ENCODE data around the gene RFTN1. TPM values are rescaled to one million over a fixed set of nuclear protein-coding genes. Genes with fewer than 3 reads are reported as not detected.

Gene RFTN1
- total and polyA plus RNA-seq, 9 of the 15 experiments (the other 6 are each of a cell fraction or from before 2014, with no cell fraction given), result 0.08 to 0.51 (median 0.11) TPM; not detected in 6

DNA sequence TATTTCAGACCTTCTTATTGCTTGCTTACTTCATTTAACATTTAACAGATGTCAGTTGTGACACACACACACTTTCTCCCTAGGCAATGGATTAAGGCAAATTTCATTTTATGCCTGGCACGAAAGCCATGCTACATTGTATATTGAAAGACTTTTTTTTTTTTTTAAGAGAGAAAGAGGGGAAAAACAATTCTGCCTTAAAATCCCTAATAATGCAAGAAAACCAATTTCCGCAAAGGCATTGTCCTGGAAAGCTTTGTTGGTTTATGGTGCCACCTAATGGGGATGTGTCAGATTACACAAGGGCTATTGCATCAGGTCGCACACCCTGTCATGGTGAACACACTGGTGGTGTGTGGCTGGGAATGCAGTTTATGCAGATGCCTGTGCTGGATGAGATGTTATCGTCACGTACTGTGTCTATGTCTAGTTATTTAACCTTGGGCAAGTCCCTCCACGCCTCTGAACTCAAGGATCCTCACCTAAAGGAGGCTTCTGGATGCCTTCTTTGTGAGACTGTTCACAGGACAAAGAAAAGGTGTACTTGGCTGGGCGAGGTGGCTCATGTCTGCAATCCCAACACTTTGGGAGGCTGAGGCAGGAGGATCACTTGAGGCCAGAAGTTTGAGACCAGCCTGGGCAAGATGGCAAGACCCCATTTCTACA, 37.3 kb upstream of the RFTN1 start (continued):
- TF ChIP-seq STAG1 (CRISPR knock-in tag; IDR thresholded peaks at IDR 0.05; ENCODE audit: borderline replicate concordance) (no peak; the same call in 1 of the 2 replicates), ZKSCAN3 (CRISPR knock-in tag; IDR thresholded peaks at IDR 0.05) (no peak), RBBP5 (IDR thresholded peaks at IDR 0.05; ENCODE audit: borderline replicate concordance, insufficient read depth, low read length, poor library complexity, severe bottlenecking) (no peak), FOXP1 (CRISPR knock-in tag; IDR thresholded peaks at IDR 0.05) (no peak), NCOA4 (IDR thresholded peaks at IDR 0.05; ENCODE audit: partially characterized antibody) (no peak), JUNB (CRISPR knock-in tag; conservative IDR thresholded peaks at IDR 0.05) (no peak), ZNF232 (CRISPR knock-in tag; IDR thresholded peaks at IDR 0.05) (no peak), RAD21 (CRISPR knock-in tag; conservative IDR thresholded peaks at IDR 0.05 in 1 of 2, IDR thresholded peaks at IDR 0.05 in 1 of 2) (peak; percentile 97), MYC (IDR thresholded peaks at IDR 0.05; ENCODE audit: low read depth, low read length) (peak; percentile 98), MYC (CRISPR knock-in tag; IDR thresholded peaks at IDR 0.05; ENCODE audit: borderline replicate concordance, low read depth) (no peak), MTA3 (IDR thresholded peaks at IDR 0.05; ENCODE audit: borderline replicate concordance) (no peak), POLR3G (IDR thresholded peaks at IDR 0.05; ENCODE audit: extremely low read depth, insufficient read length, insufficient replicate concordance) (no peak), KLF13 (tag; IDR thresholded peaks at IDR 0.05; ENCODE audit: borderline replicate concordance, low read depth) (no peak), ARID2 (IDR thresholded peaks at IDR 0.05) (no peak), TAF15 (IDR thresholded peaks at IDR 0.05; ENCODE audit: low read depth, low read length) (no peak), NR4A1 (CRISPR knock-in tag; IDR thresholded peaks at IDR 0.05) (no peak), NR4A1 (tag; IDR thresholded peaks at IDR 0.05) (peak; percentile 85)
- TF ChIP-seq, protein P1, sequence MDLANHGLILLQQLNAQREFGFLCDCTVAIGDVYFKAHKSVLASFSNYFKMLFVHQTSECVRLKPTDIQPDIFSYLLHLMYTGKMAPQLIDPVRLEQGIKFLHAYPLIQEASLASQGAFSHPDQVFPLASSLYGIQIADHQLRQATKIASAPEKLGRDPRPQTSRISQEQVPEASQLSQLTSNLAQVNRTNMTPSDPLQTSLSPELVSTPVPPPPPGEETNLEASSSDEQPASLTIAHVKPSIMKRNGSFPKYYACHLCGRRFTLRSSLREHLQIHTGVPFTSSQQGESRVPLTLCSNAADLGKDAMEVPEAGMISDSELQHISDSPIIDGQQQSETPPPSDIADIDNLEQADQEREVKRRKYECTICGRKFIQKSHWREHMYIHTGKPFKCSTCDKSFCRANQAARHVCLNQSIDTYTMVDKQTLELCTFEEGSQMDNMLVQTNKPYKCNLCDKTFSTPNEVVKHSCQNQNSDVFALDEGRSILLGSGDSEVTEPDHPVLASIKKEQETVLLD (IDR thresholded peaks at IDR 0.05), result no peak
- TF ChIP-seq, protein P2, sequence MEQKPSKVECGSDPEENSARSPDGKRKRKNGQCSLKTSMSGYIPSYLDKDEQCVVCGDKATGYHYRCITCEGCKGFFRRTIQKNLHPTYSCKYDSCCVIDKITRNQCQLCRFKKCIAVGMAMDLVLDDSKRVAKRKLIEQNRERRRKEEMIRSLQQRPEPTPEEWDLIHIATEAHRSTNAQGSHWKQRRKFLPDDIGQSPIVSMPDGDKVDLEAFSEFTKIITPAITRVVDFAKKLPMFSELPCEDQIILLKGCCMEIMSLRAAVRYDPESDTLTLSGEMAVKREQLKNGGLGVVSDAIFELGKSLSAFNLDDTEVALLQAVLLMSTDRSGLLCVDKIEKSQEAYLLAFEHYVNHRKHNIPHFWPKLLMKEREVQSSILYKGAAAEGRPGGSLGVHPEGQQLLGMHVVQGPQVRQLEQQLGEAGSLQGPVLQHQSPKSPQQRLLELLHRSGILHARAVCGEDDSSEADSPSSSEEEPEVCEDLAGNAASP (IDR thresholded peaks at IDR 0.05), result no peak
- TF ChIP-seq, protein P3, sequence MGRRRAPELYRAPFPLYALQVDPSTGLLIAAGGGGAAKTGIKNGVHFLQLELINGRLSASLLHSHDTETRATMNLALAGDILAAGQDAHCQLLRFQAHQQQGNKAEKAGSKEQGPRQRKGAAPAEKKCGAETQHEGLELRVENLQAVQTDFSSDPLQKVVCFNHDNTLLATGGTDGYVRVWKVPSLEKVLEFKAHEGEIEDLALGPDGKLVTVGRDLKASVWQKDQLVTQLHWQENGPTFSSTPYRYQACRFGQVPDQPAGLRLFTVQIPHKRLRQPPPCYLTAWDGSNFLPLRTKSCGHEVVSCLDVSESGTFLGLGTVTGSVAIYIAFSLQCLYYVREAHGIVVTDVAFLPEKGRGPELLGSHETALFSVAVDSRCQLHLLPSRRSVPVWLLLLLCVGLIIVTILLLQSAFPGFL (CRISPR knock-in tag; IDR thresholded peaks at IDR 0.05), result no peak
- TF ChIP-seq, protein P4, sequence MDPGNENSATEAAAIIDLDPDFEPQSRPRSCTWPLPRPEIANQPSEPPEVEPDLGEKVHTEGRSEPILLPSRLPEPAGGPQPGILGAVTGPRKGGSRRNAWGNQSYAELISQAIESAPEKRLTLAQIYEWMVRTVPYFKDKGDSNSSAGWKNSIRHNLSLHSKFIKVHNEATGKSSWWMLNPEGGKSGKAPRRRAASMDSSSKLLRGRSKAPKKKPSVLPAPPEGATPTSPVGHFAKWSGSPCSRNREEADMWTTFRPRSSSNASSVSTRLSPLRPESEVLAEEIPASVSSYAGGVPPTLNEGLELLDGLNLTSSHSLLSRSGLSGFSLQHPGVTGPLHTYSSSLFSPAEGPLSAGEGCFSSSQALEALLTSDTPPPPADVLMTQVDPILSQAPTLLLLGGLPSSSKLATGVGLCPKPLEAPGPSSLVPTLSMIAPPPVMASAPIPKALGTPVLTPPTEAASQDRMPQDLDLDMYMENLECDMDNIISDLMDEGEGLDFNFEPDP (CRISPR knock-in tag; IDR thresholded peaks at IDR 0.05), result no peak
- TF ChIP-seq, protein P5, sequence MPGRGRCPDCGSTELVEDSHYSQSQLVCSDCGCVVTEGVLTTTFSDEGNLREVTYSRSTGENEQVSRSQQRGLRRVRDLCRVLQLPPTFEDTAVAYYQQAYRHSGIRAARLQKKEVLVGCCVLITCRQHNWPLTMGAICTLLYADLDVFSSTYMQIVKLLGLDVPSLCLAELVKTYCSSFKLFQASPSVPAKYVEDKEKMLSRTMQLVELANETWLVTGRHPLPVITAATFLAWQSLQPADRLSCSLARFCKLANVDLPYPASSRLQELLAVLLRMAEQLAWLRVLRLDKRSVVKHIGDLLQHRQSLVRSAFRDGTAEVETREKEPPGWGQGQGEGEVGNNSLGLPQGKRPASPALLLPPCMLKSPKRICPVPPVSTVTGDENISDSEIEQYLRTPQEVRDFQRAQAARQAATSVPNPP (IDR thresholded peaks at IDR 0.05; ENCODE audit: borderline replicate concordance, insufficient read depth, insufficient read length), result no peak
